ENCODE data around the gene ANKRD49.

ANKRD49 gene

DNA sequence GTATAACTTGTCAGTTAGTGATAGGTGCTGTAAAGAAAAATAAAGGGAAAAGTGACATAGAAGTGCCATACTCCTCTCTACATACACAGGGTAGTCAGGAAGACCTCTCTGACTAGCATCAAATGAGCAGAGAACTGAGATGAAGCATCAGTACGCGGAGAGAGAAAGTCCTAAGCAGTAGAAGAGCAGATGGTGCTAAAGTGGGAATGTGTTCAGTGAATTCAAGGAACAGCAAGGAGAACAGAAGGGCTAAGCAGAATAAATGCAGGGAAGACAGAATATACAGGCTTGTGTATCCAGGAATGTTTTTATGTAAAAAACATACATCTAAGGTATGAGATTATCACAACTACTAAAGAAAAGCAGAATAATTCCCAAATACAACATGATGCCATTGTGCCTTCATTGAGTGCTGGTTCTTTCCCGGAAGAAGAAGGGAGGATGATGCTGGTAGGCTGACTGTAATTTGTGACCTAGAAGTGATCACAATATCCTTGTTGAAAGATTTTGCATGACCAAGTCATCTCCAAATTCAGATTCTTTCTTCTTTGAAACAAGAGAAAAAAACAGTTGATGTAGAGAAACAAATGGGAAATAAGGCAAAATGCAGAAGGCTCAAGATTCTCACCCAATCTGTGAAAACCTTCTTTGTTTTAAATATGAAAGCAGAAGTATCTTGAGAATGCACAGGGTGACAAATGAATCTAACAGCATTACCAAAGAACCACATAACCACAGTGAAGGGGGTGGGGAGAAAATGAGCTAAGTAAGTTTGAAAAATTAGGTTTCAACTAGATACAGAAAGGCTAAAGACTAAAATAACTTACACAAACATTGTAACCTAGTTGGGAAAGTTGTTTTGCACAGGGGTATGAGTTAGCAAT, 20.6 kb upstream of the ANKRD49 start:
- no peaks in the 10 kb centered on the region for H3K9me2 ChIP-seq (replicated peaks; ENCODE audit: insufficient read depth, low read length)
- peaks cover 4% of the 10 kb centered on the region; the same call in 1 of the 2 replicates for H3K79me2 ChIP-seq (ENCODE audit: low read length)
- no peak overlapping the region for H3K9ac ChIP-seq (ENCODE audit: low read length)
- H3K9me3 ChIP-seq (replicated peaks; ENCODE audit: insufficient read depth, low read length), result no peaks in the 10 kb centered on the region
- peaks cover 10% of the 10 kb centered on the region; the same call in 1 of the 2 replicates for H3F3A ChIP-seq (ENCODE audit: insufficient read depth, low read length)
- no peaks in the 10 kb centered on the region for H4K20me1 ChIP-seq (ENCODE audit: insufficient read depth, low read length)
- H3K4me3 ChIP-seq (ENCODE audit: low read length), result no peak overlapping the region
- H2AFZ ChIP-seq (ENCODE audit: low read length), result no peak overlapping the region
- no peak for TF ChIP-seq EZH2phosphoT487 (IDR thresholded peaks at IDR 0.05; ENCODE audit: low read length)
- TF ChIP-seq EZH2 (optimal IDR thresholded peaks at IDR 0.05; ENCODE audit: low read depth, low read length), result no peak
- TF ChIP-seq, protein P1, sequence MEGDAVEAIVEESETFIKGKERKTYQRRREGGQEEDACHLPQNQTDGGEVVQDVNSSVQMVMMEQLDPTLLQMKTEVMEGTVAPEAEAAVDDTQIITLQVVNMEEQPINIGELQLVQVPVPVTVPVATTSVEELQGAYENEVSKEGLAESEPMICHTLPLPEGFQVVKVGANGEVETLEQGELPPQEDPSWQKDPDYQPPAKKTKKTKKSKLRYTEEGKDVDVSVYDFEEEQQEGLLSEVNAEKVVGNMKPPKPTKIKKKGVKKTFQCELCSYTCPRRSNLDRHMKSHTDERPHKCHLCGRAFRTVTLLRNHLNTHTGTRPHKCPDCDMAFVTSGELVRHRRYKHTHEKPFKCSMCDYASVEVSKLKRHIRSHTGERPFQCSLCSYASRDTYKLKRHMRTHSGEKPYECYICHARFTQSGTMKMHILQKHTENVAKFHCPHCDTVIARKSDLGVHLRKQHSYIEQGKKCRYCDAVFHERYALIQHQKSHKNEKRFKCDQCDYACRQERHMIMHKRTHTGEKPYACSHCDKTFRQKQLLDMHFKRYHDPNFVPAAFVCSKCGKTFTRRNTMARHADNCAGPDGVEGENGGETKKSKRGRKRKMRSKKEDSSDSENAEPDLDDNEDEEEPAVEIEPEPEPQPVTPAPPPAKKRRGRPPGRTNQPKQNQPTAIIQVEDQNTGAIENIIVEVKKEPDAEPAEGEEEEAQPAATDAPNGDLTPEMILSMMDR (IDR thresholded peaks at IDR 0.05; ENCODE audit: low read length), result no peak
- peak overlapping the region; percentile 45; the same call in 1 of the 2 replicates for H3K27ac ChIP-seq (ENCODE audit: low read length)
- H3K4me1 ChIP-seq (ENCODE audit: low read length), result peaks cover 21% of the 10 kb centered on the region
- peak; percentile 82 for DNase-seq
- 0 out of 2 replicates have a peak, but pooled peaks cover 9% of the 10 kb centered on the region for H3K36me3 ChIP-seq (replicated peaks; ENCODE audit: insufficient read depth, low read length)
- peak overlapping the region; percentile 36 for H3K4me2 ChIP-seq (ENCODE audit: low read depth, low read length)
- H3K27me3 ChIP-seq (replicated peaks; ENCODE audit: insufficient read depth, low read length), result no peaks in the 10 kb centered on the region

DNA sequence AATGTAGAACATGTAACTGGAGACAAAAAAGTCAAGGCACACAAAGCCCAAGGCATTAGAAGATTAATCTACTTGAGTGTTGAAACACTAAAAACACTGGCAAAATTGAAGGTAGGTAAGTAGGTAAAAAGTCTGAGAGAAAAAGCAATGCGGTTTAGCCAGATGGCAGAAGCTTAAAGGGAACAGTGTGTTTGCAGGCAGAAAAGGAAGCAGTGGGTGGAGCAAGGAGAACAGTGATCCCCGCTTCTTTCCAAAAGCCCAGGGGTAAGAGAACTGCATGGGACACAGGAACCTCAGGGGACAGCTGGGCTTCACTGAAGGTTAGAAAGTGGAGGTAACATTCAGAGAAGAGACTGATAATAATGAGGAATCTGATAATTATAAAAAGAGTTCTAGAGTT, 16.2 kb upstream of the ANKRD49 start:
- Histone ChIP-seq H3K9me3 (replicated peaks; ENCODE audit: insufficient read depth, low read length) (no peaks in the 10 kb centered on the region), H3K4me2 (ENCODE audit: low read depth, low read length) (peak overlapping the region; percentile 4; the same call in 1 of the 2 replicates), H3K4me1 (ENCODE audit: low read length) (peaks cover 21% of the 10 kb centered on the region), H3K9me2 (replicated peaks; ENCODE audit: insufficient read depth, low read length) (no peaks in the 10 kb centered on the region), H3K79me2 (ENCODE audit: low read length) (peaks cover 3% of the 10 kb centered on the region; the same call in 1 of the 2 replicates), H3K36me3 (replicated peaks; ENCODE audit: insufficient read depth, low read length) (peaks cover 4% of the 10 kb centered on the region; the same call in 1 of the 2 replicates), H3K27me3 (replicated peaks; ENCODE audit: insufficient read depth, low read length) (no peaks in the 10 kb centered on the region), H3K27ac (ENCODE audit: low read length) (no peak overlapping the region; the same call in 1 of the 2 replicates), H3F3A (ENCODE audit: insufficient read depth, low read length) (peaks cover 10% of the 10 kb centered on the region; the same call in 1 of the 2 replicates), H3K4me3 (ENCODE audit: low read length) (no peak overlapping the region), H3K9ac (ENCODE audit: low read length) (no peak overlapping the region), H4K20me1 (ENCODE audit: insufficient read depth, low read length) (no peaks in the 10 kb centered on the region), H2AFZ (ENCODE audit: low read length) (no peak overlapping the region)
- TF ChIP-seq, protein P1 (IDR thresholded peaks at IDR 0.05; ENCODE audit: low read length), result no peak
- TF ChIP-seq EZH2phosphoT487 (IDR thresholded peaks at IDR 0.05; ENCODE audit: low read length) (no peak), EZH2 (optimal IDR thresholded peaks at IDR 0.05; ENCODE audit: low read depth, low read length) (no peak)
- peak; percentile 16 for DNase-seq

GRCh38 chr11:94481342-94481741, 12.4 kb upstream of the ANKRD49 start:
- no peaks in the 10 kb centered on the region for H3K27me3 ChIP-seq (replicated peaks; ENCODE audit: insufficient read depth, low read length)
- H3K79me2 ChIP-seq (ENCODE audit: low read length), result no peaks in the 10 kb centered on the region
- no peaks in the 10 kb centered on the region for H4K20me1 ChIP-seq (ENCODE audit: insufficient read depth, low read length)
- H3K4me2 ChIP-seq (ENCODE audit: low read depth, low read length), result no peak overlapping the region
- H3K4me3 ChIP-seq (ENCODE audit: low read length), result no peak overlapping the region
- no peak overlapping the region for H2AFZ ChIP-seq (ENCODE audit: low read length)
- TF ChIP-seq, protein P1 (IDR thresholded peaks at IDR 0.05; ENCODE audit: low read length), result no peak
- TF ChIP-seq EZH2 (optimal IDR thresholded peaks at IDR 0.05; ENCODE audit: low read depth, low read length) (no peak), EZH2phosphoT487 (IDR thresholded peaks at IDR 0.05; ENCODE audit: low read length) (no peak)
- DNase-seq, result no peak
- no peaks in the 10 kb centered on the region for H3K4me1 ChIP-seq (ENCODE audit: low read length)
- H3K36me3 ChIP-seq (replicated peaks; ENCODE audit: insufficient read depth, low read length), result peaks cover 4% of the 10 kb centered on the region; the same call in 1 of the 2 replicates
- H3K27ac ChIP-seq (ENCODE audit: low read length), result no peak overlapping the region
- H3K9me3 ChIP-seq (replicated peaks; ENCODE audit: insufficient read depth, low read length), result no peaks in the 10 kb centered on the region
- H3K9me2 ChIP-seq (replicated peaks; ENCODE audit: insufficient read depth, low read length), result no peaks in the 10 kb centered on the region
- no peak overlapping the region for H3K9ac ChIP-seq (ENCODE audit: low read length)
- H3F3A ChIP-seq (ENCODE audit: insufficient read depth, low read length), result no peaks in the 10 kb centered on the region; the same call in 1 of the 2 replicates
